ENCODE results near the gene APOB.

The APOB gene

GRCh38 chr2:21007129-21008013 is 36.5 kb downstream of the APOB start:
- no peaks in the 10 kb centered on the region for H3K79me2 ChIP-seq (ENCODE audit: insufficient read depth, low read depth)
- no peaks in the 10 kb centered on the region for H4K20me1 ChIP-seq (ENCODE audit: insufficient read depth)
- no peaks in the 10 kb centered on the region for H3K36me3 ChIP-seq (ENCODE audit: insufficient read depth)
- H3K4me2 ChIP-seq, result no peak overlapping the region
- H3K27ac ChIP-seq, result no peak overlapping the region
- H2AFZ ChIP-seq (ENCODE audit: low read depth), result no peak overlapping the region
- no peak for TF ChIP-seq CTCF (conservative IDR thresholded peaks at IDR 0.05; ENCODE audit: low read depth, low read length)
- no peaks in the 10 kb centered on the region for H3K4me1 ChIP-seq (ENCODE audit: low read depth, poor library complexity, severe bottlenecking)
- no peak overlapping the region for H3K4me3 ChIP-seq (IDR thresholded peaks at IDR 0.05; ENCODE audit: insufficient read depth, low read depth, low read length)
- H3K27me3 ChIP-seq (ENCODE audit: insufficient read depth, low read depth), result no peaks in the 10 kb centered on the region
- no peak overlapping the region for H3K9ac ChIP-seq

DNA sequence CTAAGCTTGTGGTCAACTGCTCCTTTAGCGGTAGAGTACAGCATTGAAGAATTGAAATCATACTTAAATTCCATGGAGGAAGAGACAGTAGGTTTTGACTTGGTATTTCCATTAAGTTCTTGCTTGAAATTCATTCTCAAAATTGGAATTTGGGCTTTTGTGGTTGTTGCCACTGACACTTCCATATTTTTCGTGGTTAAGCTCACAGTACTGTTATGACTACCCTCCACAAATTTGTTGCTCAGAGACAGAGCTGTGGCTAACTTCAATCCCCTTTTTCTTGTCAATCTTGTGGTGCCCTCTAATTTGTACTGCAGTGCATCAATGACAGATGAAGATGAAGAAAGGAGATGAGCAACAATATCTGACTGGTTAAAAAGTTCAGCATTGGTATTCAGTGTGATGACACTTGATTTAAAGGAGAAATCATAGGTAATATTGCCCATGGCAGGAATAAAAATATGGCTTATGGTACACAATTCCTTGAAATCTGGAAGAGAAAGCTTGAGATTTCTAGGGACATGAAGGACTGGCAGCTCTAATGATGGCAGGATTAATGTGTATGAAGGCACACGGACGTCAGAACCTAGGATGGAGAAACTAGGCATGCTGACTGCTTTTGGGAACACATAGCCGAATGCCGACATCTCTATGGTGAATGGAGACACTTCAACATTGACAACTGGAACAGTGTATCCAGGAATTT is 37.3 kb downstream of the APOB start:
- H3K4me3 ChIP-seq (IDR thresholded peaks at IDR 0.05; ENCODE audit: insufficient read depth, low read depth, low read length), result no peak overlapping the region
- no peaks in the 10 kb centered on the region for H4K20me1 ChIP-seq (ENCODE audit: insufficient read depth)
- H3K79me2 ChIP-seq (ENCODE audit: insufficient read depth, low read depth), result no peaks in the 10 kb centered on the region
- no peak overlapping the region for H3K4me2 ChIP-seq
- H3K36me3 ChIP-seq (ENCODE audit: insufficient read depth), result no peaks in the 10 kb centered on the region
- H3K27ac ChIP-seq, result no peak overlapping the region
- no peak overlapping the region for H2AFZ ChIP-seq (ENCODE audit: low read depth)
- no peaks in the 10 kb centered on the region for H3K27me3 ChIP-seq (ENCODE audit: insufficient read depth, low read depth)
- H3K9ac ChIP-seq, result no peak overlapping the region
- H3K4me1 ChIP-seq (ENCODE audit: low read depth, poor library complexity, severe bottlenecking), result no peaks in the 10 kb centered on the region
- no peak for TF ChIP-seq CTCF (conservative IDR thresholded peaks at IDR 0.05; ENCODE audit: low read depth, low read length)

GRCh38 chr2:21005700-21006422 is 38.0 kb downstream of the APOB start:
- Histone ChIP-seq H3K27me3 (ENCODE audit: insufficient read depth, low read depth) (no peaks in the 10 kb centered on the region), H4K20me1 (ENCODE audit: insufficient read depth) (no peaks in the 10 kb centered on the region), H3K27ac (no peak overlapping the region), H3K36me3 (ENCODE audit: insufficient read depth) (no peaks in the 10 kb centered on the region), H3K4me3 (IDR thresholded peaks at IDR 0.05; ENCODE audit: insufficient read depth, low read depth, low read length) (no peak overlapping the region), H3K4me1 (ENCODE audit: low read depth, poor library complexity, severe bottlenecking) (no peaks in the 10 kb centered on the region), H3K9ac (no peak overlapping the region), H3K4me2 (no peak overlapping the region), H2AFZ (ENCODE audit: low read depth) (no peak overlapping the region), H3K79me2 (ENCODE audit: insufficient read depth, low read depth) (no peaks in the 10 kb centered on the region)
- TF ChIP-seq CTCF (conservative IDR thresholded peaks at IDR 0.05; ENCODE audit: low read depth, low read length), result no peak

DNA sequence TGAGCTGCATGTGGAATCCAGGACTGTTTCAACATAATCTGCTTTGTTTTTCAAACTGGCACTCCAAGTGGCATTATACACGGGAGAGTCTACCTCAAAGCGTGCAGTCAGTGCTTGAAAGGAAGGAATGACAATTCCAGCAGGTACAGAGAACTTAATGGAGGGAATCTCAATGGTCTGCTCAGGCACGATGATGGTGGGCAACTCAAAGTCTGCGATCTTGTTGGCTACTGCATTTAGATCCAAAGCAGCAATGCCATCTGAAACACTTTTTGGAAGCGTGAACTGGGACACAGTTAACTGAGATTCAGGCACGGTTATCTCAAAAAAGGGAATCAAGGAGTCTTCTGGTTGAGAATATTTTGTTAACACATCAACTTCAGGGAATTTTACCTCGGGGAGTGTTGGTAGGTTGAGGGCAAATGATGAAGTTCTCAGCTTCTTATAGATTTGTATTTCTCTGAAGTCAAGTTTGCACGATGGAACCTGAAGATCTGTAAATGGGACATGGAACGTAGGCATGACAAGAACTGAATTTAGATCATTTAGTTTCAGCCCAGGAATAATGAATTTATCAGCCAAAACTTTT is 38.7 kb downstream of the APOB start:
- H3K79me2 ChIP-seq (ENCODE audit: insufficient read depth, low read depth), result no peaks in the 10 kb centered on the region
- no peak overlapping the region for H2AFZ ChIP-seq (ENCODE audit: low read depth)
- no peak overlapping the region for H3K27ac ChIP-seq
- no peak overlapping the region for H3K9ac ChIP-seq
- H4K20me1 ChIP-seq (ENCODE audit: insufficient read depth), result no peaks in the 10 kb centered on the region
- no peaks in the 10 kb centered on the region for H3K27me3 ChIP-seq (ENCODE audit: insufficient read depth, low read depth)
- no peak for TF ChIP-seq CTCF (conservative IDR thresholded peaks at IDR 0.05; ENCODE audit: low read depth, low read length)
- H3K4me2 ChIP-seq, result no peak overlapping the region
- no peaks in the 10 kb centered on the region for H3K4me1 ChIP-seq (ENCODE audit: low read depth, poor library complexity, severe bottlenecking)
- H3K36me3 ChIP-seq (ENCODE audit: insufficient read depth), result no peaks in the 10 kb centered on the region
- no peak overlapping the region for H3K4me3 ChIP-seq (IDR thresholded peaks at IDR 0.05; ENCODE audit: insufficient read depth, low read depth, low read length)
